IPS-20b (cell line): ENCODE measurements around the gene UHRF1.
"Not testable (repeated sequence)": the region's sequence is repeated elsewhere in the genome, so short reads cannot be mapped to it uniquely, and the experiment has no call there.

Experiments used
- H3K27ac ChIP-seq: one replicate; pipeline ENCODE4 v1.5.1; 2013; ENCODE audit warnings: low read length
- H3K27me3 ChIP-seq: 2 replicates; pipeline ENCODE4 v1.6.1; 2013; ENCODE audit warnings: mild to moderate bottlenecking, low read length, inconsistent platforms; ENCODE audit not compliant: insufficient read depth
- H3K36me3 ChIP-seq: 2 replicates; pipeline ENCODE4 v1.6.1; 2013; ENCODE audit warnings: low read depth, mild to moderate bottlenecking, inconsistent platforms, low read length, moderate library complexity; ENCODE audit not compliant: insufficient read depth
- H3K4me1 ChIP-seq: 2 replicates; pipeline ENCODE4 v1.6.1; 2013; ENCODE audit warnings: mild to moderate bottlenecking, control low read depth, inconsistent platforms, low read length, moderate library complexity; ENCODE audit not compliant: insufficient read depth
- H3K4me3 ChIP-seq: 2 replicates; pipeline ENCODE4 v1.5.1; 2013; ENCODE audit warnings: mild to moderate bottlenecking, low read length, inconsistent platforms
- H3K9ac ChIP-seq: 2 replicates; pipeline ENCODE4 v1.6.1; 2013; ENCODE audit warnings: low read depth, mild to moderate bottlenecking, inconsistent platforms, low read length, moderate library complexity
- H3K9me3 ChIP-seq: 2 replicates; pipeline ENCODE4 v1.6.1; 2013; ENCODE audit warnings: mild to moderate bottlenecking, low read depth, low read length, inconsistent platforms; ENCODE audit not compliant: insufficient read depth

Gene UHRF1

DNA sequence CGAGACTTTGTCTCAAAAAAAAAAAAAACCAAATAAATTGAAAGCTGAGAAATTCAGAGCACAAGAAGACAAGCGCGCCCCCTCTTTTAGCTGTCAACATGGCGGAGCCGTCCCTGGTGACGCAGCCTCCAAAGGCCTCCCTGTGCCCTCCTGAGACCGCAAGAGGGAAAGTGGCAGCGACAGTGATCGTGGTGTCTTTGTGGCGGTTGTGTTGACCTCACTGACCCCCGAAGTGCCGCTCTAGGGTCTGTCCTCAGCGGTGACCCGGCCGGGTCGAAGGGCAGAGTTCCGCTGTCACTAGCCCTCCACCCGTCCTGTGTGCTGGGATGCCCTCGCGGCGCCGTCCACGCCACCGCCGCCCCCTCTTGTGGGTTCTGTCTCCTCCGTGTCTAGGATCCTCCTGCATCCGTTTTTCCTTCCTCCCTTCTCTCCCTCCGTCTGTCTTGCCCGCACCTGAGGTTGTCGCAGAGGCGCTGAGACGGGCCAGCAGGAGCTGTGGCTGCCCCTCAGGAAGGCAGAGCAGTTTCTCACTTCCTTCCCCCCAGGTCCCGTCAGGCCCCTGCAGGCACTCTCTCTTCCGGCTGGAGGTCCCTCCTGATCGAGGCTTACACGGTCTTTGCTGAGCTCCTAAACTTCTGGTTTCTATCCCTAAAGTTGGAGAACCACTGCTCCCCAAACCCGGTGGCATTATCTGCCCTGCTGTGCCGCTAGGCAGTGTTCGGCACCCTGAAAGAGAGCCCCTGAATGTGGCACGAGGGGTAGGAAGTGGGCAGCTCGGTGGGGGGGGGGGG lies 7.2 kb downstream of the UHRF1 start:
- H3K4me3 ChIP-seq: no peak overlapping the region
- H3K9me3 ChIP-seq: no peaks in the 10 kb centered on the region
- H3K9ac ChIP-seq: no peak overlapping the region
- H3K27me3 ChIP-seq: no peaks in the 10 kb centered on the region
- H3K27ac ChIP-seq: no peak overlapping the region
- peaks cover 76% of the 10 kb centered on the region for H3K36me3 ChIP-seq
- 0 out of 2 replicates have a peak, but pooled peaks cover 2% of the 10 kb centered on the region for H3K4me1 ChIP-seq

DNA sequence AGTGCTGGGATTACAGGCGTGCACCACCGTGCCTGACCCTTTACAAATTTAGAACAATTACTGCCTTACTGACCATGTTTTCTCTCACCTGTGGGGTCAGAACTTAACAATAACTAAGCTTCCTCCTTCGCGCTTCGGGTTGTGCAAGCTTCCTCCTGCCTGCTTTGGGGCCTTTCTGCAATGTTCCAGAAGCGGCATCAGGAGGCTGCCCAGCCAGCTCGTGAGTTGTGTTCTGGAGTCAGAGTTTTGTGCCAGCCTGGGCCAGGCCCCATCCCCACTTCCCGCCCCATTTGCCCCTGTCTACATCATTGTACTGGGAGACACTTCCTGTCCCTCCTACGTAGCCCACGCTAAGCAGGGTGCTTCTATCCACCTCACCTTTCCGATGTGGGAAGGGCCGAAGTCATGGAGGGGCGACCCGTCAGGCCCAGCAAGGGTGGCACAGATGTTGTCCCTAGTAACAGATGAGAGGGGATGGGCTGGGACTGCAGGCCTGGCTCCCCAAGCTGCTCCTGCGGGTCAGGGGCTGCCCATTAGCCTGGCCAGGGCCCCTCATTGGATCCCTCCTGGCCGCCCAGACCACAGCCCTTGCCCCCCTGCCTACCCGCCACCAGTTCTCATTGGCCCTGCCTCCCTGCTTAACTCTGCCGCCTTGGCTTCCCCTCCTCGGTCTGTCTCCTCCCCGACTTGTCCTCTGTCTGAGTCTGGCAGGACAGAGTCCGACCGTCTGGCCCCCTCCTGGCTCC lies 13.4 kb downstream of the UHRF1 start:
- no peak overlapping the region for H3K9ac ChIP-seq
- no peaks in the 10 kb centered on the region for H3K9me3 ChIP-seq
- H3K27me3 ChIP-seq: no peaks in the 10 kb centered on the region
- H3K4me3 ChIP-seq: no peak overlapping the region
- no peak overlapping the region for H3K27ac ChIP-seq
- peaks cover 40% of the 10 kb centered on the region for H3K36me3 ChIP-seq
- H3K4me1 ChIP-seq: 0 out of 2 replicates have a peak, but pooled peaks cover 3% of the 10 kb centered on the region

DNA sequence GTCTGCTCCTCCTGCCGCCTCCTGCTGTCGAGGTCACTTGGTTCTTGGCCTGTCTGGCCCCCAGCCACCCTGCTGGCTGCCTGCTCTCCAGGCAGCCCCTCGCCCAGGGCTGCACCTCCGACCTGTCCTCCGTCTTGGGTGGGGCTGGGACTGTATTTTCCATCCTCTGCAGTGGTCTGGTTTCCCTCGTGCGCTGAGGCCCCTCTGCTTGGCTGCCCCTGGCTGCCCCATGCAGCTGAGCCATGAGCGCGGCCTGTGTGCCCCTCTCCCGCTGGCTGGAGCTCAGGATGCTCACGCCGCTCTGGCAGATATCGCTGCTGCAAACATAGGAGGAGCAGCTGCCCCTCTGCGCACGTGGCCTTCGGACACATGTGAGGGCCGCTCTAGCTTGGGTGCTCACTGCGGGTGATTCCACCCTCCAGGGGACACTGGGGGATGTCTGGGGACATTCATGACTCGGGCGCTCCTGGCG lies 14.0 kb downstream of the UHRF1 start:
- H3K4me3 ChIP-seq: no peak overlapping the region
- 0 out of 2 replicates have a peak, but pooled peaks cover 5% of the 10 kb centered on the region for H3K4me1 ChIP-seq
- no peak overlapping the region for H3K27ac ChIP-seq
- H3K27me3 ChIP-seq: no peaks in the 10 kb centered on the region
- H3K36me3 ChIP-seq: peaks cover 38% of the 10 kb centered on the region
- no peaks in the 10 kb centered on the region for H3K9me3 ChIP-seq
- H3K9ac ChIP-seq: no peak overlapping the region

DNA sequence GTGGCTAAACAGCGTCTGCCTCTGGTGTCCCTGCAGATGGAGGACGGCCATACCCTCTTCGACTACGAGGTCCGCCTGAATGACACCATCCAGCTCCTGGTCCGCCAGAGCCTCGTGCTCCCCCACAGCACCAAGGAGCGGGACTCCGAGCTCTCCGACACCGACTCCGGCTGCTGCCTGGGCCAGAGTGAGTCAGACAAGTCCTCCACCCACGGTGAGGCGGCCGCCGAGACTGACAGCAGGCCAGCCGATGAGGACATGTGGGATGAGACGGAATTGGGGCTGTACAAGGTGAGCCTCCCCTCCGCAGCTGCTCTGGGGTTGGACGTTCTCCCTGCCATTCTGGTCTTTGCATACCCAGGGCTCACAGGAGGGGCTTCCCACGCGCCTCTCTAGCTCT lies 19.9 kb downstream of the UHRF1 start:
- H3K27me3 ChIP-seq: no peaks in the 10 kb centered on the region
- 0 out of 2 replicates have a peak, but pooled peaks cover 5% of the 10 kb centered on the region for H3K4me1 ChIP-seq
- H3K36me3 ChIP-seq: peaks cover 63% of the 10 kb centered on the region
- no peaks in the 10 kb centered on the region for H3K9me3 ChIP-seq
- no peak overlapping the region for H3K9ac ChIP-seq
- no peak overlapping the region for H3K4me3 ChIP-seq
- H3K27ac ChIP-seq: no peak overlapping the region

DNA sequence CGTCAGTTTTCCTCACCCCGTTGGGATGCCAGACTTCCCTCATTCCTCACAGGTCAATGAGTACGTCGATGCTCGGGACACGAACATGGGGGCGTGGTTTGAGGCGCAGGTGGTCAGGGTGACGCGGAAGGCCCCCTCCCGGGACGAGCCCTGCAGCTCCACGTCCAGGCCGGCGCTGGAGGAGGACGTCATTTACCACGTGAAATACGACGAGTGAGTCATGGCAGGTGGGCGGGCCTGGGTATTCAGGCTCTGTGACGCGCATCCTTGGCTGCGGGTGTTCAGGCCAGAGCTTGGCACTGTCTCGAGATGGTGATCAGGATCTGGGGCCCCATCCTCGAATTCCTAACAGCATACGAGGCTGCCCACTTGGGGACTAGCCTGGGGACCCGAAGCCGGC lies 21.4 kb downstream of the UHRF1 start:
- Histone ChIP-seq H3K9me3 (no peaks in the 10 kb centered on the region), H3K27ac (no peak overlapping the region), H3K36me3 (peaks cover 74% of the 10 kb centered on the region), H3K4me1 (0 out of 2 replicates have a peak, but pooled peaks cover 5% of the 10 kb centered on the region), H3K9ac (no peak overlapping the region), H3K27me3 (no peaks in the 10 kb centered on the region), H3K4me3 (no peak overlapping the region)

DNA sequence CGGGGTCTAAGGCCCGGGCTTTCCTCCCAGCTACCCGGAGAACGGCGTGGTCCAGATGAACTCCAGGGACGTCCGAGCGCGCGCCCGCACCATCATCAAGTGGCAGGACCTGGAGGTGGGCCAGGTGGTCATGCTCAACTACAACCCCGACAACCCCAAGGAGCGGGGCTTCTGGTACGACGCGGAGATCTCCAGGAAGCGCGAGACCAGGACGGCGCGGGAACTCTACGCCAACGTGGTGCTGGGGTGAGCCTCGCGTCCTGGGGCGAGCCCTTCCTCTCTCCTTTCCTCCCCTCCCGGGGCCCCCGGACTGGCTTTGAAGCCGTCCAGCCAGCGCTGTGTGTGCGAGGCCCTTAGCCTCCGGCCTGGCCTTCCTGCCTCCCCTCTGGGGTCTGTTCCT lies 23.4 kb downstream of the UHRF1 start:
- Histone ChIP-seq H3K27ac (no peak overlapping the region), H3K36me3 (peaks cover 87% of the 10 kb centered on the region), H3K9ac (no peak overlapping the region)

DNA sequence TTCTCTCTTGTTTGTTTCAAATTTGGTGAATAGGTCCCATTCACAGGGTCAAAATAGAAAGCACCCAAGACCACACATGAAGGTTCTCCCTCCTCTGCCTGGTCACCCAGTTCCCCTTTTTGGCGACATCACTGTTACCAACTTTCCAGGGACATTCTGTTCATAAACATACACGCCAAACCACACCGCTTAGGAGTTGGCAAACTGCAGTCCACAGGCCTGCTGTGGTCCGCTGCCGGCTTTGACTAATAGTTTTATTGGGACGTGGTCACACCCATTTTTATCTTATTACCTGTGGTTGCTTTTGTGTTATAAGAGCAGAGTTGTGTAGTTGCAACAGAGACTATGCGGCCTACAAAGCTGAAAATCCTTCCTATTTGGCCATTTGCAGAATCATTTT lies 24.2 kb downstream of the UHRF1 start:
- Histone ChIP-seq H3K36me3 (peaks cover 93% of the 10 kb centered on the region), H3K4me3 (no peak overlapping the region), H3K9me3 (no peaks in the 10 kb centered on the region), H3K27ac (no peak overlapping the region), H3K9ac (no peak overlapping the region), H3K27me3 (no peaks in the 10 kb centered on the region), H3K4me1 (no peaks in the 10 kb centered on the region)

More for the DNA sequence above, 23.4 kb downstream of the UHRF1 start:
- no peaks in the 10 kb centered on the region for H3K27me3 ChIP-seq
- 0 out of 2 replicates have a peak, but pooled peaks cover 2% of the 10 kb centered on the region for H3K4me1 ChIP-seq
- no peaks in the 10 kb centered on the region for H3K9me3 ChIP-seq
- no peak overlapping the region for H3K4me3 ChIP-seq

DNA sequence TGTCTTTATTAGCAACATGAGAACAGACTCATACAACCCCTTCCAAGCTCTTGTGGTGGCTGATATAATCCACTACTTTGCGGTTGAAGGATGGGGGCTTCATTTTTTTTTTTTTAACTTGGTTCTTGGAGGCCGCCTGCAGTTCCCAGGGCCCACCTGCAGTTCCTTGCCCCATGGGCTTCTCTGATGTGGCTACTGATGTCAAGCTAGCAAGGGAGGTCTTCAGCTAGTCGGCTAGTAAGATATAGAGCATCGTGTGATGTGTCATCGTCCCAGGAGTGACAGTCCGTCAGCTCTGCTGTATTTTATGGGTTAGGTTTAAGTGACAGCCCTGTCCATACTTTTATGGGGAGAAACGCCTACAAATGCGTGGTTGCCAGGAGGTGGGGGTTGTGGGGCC lies 26.1 kb downstream of the UHRF1 start:
- no peaks in the 10 kb centered on the region for H3K9me3 ChIP-seq
- no peak overlapping the region for H3K27ac ChIP-seq
- no peaks in the 10 kb centered on the region for H3K4me1 ChIP-seq
- no peaks in the 10 kb centered on the region for H3K27me3 ChIP-seq
- peaks cover 89% of the 10 kb centered on the region for H3K36me3 ChIP-seq
- no peak overlapping the region for H3K4me3 ChIP-seq
- no peak overlapping the region for H3K9ac ChIP-seq

DNA sequence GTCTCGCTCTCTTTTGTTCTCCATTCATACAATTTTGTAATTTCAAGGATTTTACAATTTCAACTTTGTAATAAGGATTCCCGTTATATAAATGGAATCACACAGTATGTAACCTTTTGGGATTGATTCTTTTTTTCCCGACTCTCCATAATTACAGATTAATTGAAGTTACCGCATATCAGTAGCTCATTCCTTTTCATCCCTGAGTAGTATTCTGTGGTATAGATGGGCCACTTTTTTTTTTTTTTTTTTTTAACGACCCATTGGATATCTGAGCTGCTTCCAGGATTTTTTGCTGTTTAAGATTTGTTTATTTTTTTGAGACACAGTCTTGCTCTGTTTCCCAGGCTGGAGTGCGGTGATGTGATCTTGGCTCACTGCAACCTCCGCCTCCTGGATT lies 27.8 kb downstream of the UHRF1 start:
- Histone ChIP-seq H3K27me3 (no peaks in the 10 kb centered on the region), H3K27ac (no peak overlapping the region), H3K9ac (no peak overlapping the region), H3K4me1 (no peaks in the 10 kb centered on the region), H3K36me3 (peaks cover 86% of the 10 kb centered on the region), H3K4me3 (no peak overlapping the region), H3K9me3 (no peaks in the 10 kb centered on the region)

DNA sequence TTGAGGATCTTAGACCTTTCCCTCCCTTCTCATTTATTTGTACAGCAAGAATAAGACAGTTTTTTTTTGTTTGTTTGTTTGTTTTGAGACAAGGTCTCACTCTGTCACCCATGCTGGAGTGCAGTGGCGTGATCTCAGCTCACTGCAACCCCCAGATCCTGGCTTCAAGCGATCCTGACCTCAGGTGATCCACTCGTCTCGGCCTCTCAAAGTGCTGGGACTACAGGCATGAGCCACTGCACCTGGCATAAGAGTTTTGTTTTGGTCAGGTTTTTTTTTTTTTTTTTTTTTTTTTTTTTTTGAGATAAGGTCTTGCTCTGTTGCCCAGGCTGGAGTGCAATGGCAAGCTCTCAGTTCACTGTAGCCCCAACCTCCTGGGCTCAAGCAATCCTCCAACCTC lies 29.2 kb downstream of the UHRF1 start:
- H3K36me3 ChIP-seq: peaks cover 78% of the 10 kb centered on the region
- not testable (repeated sequence) for H3K27ac ChIP-seq

DNA sequence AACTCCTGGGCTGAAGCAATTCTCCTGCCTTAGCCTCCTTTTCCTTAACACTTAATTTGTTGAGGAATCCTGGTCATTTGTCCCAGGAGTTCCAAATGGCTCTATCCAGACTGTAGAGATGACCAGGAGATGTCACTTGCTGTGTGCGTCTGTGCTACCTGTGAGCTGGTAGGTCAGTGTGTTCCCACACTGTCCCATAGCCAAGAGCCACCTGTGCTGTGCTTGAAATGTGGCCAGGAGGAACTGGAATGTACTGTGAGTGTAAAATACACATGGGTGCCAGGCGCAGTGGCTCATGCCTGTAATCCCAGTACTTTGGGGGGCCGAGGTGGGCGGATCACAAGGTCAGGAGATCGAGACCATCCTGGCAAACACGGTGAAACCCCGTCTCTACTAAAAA lies 30.2 kb downstream of the UHRF1 start:
- no peak overlapping the region for H3K9ac ChIP-seq
- peaks cover 79% of the 10 kb centered on the region for H3K36me3 ChIP-seq

More for the DNA sequence above, 29.2 kb downstream of the UHRF1 start:
- not testable (repeated sequence) for H3K9ac ChIP-seq, H3K4me1 ChIP-seq, H3K4me3 ChIP-seq, H3K27me3 ChIP-seq, H3K9me3 ChIP-seq

More for the DNA sequence above, 30.2 kb downstream of the UHRF1 start:
- H3K4me3 ChIP-seq: no peak overlapping the region
- no peaks in the 10 kb centered on the region for H3K4me1 ChIP-seq
- no peaks in the 10 kb centered on the region for H3K9me3 ChIP-seq
- H3K27ac ChIP-seq: no peak overlapping the region
- no peaks in the 10 kb centered on the region for H3K27me3 ChIP-seq
